OCI-LY7 (cell line): ENCODE data around the gene ATP6V1C2.

Experiments
- CTCF ChIP-seq: fragments of 200-600 bp; sonication (generic); conservative IDR thresholded peaks from 2 replicates; pipeline ENCODE4 v1.5.1; 2014; ENCODE audit warnings: mild to moderate bottlenecking, antibody characterized with exemption, low read length, moderate library complexity, mixed read lengths
- EZH2phosphoT487 ChIP-seq: fragments of 200-600 bp; sonication (generic); IDR thresholded peaks from 2 replicates; pipeline ENCODE4 v1.6.1; 2018; ENCODE audit warnings: low read depth, borderline replicate concordance, mild to moderate bottlenecking, mixed run types, antibody characterized with exemption, low read length, moderate library complexity, mixed read lengths

DNA sequence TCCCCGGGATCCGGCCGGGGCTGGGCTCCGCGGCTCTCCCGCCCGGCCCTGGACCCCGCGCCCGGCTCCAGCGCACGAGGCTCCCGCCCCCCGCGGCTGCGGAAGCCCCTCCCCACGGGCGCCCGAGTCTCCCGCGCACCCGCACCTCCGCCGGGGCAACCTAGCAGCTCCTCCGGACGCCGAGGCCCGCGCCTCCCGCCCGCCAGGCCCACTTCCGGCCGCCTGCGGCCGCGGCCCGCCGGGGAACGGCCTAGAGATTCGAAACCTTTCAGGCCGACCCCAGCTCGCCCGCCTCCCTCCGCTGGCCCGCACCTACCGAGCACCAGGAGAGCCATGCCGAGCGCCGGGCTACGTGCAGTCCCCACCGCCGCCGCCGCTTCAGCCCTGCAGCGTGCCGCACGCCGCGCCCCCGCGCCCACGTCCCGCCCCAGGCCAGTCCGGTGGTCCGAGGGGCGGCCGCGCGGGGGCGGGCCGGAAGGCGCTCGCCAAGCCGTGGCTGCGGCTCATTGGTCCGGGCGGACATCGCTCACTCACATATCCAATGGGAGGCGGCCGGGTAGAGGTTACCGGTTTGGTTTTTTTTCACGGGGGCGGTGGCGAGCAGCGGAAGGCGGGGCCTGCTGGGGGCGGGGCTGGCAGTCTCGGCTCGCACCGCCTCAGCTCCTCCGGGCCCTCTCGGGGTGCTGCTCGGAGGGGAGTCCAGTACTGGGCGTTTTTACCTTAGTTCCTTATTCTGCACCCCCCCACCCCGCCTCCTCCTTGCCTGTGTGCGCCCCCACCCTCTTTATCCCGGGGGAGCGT, 91.1 kb downstream of the ATP6V1C2 start, which contains the start of gene PDIA6:
- TF ChIP-seq CTCF, result no peak
- TF ChIP-seq EZH2phosphoT487, result no peak
